Stimulated activated CD8-positive, alpha-beta memory T cell treated with anti-CD3 and anti-CD28 coated beads, Interleukin-2, amount 100 ng/mL, for 48 hours (primary cell): ENCODE measurements around the gene AMH.

Source experiments
- DNase-seq, 2 donors: peaks; one replicate each; pipeline ENCODE4 v3.0.0-alpha.2; 2020; ENCODE audit warnings: low read depth in 2 of 2

AMH gene

DNA sequence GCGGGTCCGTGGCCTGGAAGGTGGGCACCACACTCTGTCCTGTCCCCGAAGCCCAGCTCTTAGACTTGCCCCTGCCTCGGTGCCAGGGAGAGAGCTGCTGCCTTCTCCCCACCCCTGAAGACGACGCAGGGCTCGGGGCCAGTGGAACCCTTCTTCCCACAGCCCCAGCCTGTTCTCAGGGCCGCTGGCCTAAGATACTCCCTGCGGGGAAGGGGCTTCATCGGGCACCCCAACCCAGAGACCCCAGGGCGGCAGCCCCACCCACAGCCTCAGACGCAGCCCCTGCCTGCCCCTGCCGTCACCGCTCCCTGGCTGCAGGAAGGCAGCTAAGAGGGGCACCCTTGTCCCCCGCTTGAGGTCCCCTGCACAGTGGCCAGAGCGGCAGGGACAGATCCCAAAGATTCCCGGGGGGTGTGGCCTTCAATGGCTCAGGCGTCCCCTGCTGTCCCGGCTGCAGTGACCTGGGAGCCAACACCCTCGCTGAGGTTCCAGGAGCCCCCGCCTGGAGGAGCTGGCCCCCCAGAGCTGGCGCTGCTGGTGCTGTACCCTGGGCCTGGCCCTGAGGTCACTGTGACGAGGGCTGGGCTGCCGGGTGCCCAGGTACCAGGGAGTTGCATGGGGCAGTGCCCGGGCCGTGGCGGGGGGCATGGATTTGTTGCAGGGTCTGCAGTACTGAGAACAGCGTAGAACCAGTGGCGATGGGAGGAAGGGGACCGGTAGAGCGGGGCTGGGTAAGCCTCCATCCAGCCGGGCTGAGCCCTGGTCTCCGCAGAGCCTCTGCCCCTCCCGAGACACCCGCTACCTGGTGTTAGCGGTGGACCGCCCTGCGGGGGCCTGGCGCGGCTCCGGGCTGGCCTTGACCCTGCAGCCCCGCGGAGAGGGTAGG, 1.0 kb downstream of the AMH start:
- no peak for DNase-seq

GRCh38 chr19:2250766-2251105, 1.6 kb downstream of the AMH start:
- DNase-seq, result no peak

- DNase-seq, result no peak
Measured at GRCh38 chr19:2251106-2252054, 2.3 kb downstream of the AMH start.

DNA sequence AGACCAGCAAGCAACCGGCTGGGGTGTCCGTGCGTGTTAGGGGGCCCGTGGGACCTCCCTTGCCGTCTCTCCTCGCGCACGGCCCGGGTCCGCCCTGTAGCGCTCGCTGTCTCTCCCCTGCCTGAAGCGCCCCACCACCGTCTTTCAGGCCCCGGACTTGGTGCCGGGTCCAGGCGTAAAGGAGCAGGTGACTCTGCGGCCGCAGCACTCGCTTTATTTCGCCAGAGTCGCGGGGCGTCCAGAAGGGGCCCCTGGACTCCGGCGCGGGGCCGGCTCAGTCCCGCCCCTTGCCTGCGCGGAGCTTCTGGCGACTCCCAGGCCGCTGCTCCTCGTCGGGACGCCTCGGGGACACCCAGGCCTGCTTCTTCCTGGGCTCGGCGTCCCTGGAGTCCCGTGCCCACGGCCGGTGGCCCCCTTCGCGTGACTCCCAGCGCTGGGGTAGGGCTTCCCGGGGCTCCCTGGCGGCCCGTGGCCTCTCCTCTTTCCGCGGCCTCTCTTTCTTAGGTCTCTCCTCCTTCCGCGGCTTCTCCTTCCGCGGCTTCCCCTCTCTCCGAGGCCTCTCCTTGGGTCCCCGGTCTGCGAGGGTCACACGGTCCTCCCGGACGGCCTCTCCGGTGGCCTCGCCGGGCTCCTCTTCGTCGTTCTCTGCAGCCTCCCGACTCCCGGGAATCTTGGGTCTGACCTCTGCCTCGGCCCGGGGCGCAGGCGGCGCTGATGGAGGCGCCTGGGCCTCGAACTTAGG, 3.1 kb downstream of the AMH start:
- no peak for DNase-seq

DNA sequence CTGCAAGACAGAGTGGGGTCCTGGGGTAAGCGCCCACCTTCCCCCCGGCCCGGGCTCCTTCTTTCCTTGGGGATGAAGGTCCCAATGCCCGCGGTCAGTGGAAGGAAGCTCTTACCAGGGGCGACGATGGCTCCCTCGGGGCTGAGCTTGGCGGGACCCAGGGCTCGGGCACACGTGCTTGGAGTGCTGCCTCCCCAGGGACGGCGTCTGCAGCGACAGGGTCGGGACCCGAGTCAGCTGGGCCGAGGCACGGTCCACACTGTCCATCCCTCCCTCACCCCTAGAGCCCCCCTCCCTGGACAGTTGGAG, 3.6 kb downstream of the AMH start:
- DNase-seq, result no peak

GRCh38 chr19:2253106-2254063, 4.3 kb downstream of the AMH start:
- DNase-seq, result no peak

DNA sequence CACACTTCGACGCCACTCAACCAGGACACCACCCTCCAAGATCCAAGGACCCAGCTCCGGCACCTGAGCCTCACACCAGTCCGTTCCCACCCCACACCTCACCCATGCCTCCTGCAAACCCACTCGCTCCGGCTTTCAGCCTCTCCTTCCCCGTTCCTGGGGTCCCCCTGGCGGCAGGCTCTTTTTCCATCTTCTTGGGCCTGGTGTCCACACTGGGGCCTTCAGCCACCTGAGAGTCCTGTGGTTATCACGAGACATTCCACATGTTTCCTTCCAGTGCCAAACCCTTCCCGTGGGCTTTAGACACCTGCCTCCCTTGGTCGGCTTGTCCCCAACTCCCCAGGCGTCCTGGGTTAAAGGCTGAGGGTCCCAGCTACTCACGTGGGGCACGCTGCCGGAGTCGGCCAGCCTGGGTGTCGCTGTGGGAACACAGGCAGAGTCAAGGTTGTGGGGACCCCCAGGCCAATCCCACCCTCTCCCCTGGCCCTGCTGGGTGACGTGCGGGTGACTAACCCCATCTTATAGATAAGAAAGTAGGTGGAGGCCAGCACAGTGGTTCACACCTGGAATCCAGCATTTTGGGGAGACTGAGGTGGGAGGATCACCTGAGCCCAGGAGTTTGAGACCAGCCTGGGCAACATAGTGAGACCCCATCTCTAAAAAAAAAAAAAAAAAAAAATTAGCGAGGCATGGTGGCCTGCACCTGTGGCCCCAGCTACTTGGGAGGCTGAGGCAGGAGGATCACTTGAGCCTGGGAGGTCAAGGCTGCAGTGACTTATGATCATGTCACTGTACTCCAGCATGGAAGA, 5.1 kb downstream of the AMH start:
- no peak for DNase-seq

- no peak for DNase-seq
Measured at GRCh38 chr19:2255112-2255845, 6.2 kb downstream of the AMH start.

GRCh38 chr19:2255982-2256685, 7.0 kb downstream of the AMH start, which contains the start of gene JSRP1:
JSRP1 (minus strand) TSS chr19:2256417; CDS start chr19:2255314, 1,103 bp downstream.
- DNase-seq, result no peak

DNA sequence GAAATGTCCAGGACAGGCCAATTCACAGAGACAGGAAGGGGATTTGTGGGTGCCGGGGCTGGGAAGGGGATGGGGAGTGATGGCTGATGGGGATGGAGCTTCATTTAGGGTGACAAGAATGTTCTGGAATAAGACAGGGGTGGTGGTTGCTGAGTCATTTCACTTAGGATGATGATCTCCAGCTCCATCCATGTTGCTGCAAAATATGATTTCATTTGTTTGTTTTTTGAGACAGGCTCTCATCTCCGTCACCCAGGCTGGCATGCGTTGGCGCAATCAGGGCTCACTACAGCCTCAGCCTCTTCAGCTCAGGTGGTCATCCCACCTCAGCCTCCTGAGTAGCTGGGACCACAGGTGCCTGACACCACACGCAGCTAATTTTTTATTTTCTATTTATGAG, 10.2 kb downstream of the AMH start:
- no peak for DNase-seq

GRCh38 chr19:2260341-2260805, 11.2 kb downstream of the AMH start:
- no peak for DNase-seq

- no peak for DNase-seq
Measured at GRCh38 chr19:2261438-2262172, 12.5 kb downstream of the AMH start.

DNA sequence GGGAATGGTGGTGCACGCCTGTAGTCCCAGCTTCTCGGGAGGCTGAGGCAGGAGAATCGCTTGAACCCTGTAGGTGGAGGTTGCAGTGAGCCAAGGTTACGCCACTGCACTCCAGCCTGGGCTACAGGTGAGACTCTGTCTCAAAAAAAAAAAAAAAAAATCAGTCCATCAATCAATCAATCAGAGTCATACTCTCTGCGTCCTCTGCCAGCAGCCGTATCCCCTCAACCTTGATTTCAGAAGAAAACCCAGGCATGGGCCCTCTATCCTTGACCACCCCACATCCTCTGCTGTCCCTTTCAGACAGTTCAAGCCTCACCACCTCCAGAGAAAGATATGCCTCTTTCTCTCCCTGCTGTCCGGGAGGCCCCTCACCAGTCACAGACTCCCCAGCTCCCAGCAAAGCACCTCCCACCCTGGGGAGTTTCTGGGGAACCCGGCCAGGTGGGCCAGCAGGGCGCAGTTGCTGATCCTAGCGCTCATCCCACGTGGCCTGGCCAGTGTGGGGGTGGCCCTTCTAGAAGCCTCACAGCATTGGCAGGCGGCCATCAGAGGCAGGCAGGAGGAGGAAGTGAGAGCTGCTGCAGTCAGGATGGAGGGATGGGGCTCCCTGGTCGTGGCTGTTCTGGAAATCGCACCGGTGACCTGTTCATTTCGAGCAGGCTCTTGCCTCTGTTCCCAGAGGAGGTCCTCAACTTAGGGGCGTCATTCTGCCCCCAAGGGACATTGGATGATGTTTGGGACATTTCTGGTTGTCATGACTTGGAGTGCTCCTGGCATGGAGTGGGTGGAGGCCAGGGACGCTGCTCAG, 17.3 kb downstream of the AMH start:
- DNase-seq, result no peak

DNA sequence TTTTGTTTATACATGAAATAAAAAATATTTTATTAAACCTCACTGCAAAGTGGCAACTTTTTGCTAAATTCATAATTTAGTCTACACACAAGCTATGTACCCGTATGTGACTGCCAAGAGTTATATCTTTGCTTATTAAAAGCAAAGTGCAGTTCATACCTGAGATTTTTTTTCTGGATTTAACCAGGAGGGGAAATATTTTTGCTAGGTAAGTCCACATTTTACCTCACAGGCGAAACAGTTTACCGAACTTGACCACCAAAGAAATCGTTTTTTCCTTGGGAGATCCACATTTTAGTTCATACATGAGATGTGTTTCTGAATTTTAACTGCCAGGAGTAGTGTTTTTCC, 19.3 kb downstream of the AMH start:
- DNase-seq, result no peak

GRCh38 chr19:2268861-2269243, 19.7 kb downstream of the AMH start:
- DNase-seq, result no peak

GRCh38 chr19:2269244-2270156, 20.4 kb downstream of the AMH start:
- DNase-seq, result peak; percentile 97 to 99
